ENCODE measurements around the gene PLAAT2. TPM values are rescaled to one million over a fixed set of nuclear protein-coding genes. Genes with fewer than 3 reads are reported as not detected.
A peak's percentile ranks its signal among the peaks of the same experiment; 100 is the strongest.

The PLAAT2 gene
- total and polyA plus RNA-seq, 9 of the 15 experiments (the other 6 are each of a cell fraction or from before 2014, with no cell fraction given): not detected

DNA sequence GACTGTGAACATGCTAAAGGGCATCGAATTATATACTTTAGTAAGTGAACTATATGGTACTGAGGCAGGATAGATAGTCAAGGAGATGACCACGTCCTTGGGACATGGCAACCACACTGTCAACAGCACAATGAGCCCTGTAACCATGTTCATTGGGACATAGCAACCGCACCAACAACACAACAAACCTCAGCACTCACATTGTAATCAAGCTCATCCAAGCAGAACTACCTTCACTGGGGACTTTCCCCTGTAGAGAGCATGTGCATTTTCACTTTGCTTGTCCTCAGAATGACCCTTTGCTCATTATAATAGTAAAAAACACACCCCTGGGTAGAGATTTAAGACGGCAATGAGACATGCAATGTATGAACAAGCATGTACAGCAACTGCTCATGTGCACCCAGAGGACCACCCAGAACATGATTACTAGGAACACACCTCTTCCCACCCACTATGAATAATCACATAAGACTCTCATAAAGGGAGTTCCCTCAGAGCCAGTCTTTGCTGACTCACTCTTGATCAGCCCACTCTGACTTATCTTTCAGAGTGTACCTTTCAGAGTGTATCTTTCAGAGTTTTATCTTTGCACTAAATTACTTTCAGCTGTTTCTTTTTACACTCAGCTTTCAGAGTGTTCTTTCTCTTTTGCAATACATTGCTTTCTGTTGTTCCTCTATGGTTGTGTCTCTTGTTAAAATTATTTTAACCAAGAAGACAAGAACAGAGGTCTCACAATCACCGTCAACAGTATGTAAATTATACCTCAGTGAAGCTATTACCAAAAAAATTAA is 4.1 kb upstream of the PLAAT2 start (continued):
- TF ChIP-seq RCOR1 (IDR thresholded peaks at IDR 0.05; ENCODE audit: borderline replicate concordance in 1 of 2, low read depth in 2 of 2, low read length in 2 of 2) (peak in 1 of 2 experiments; percentile 83; a peak in 2 of 4 replicates), NCOR1 (IDR thresholded peaks at IDR 0.05) (peak; percentile 85), EP400 (IDR thresholded peaks at IDR 0.05) (peak; percentile 51), SMAD4 (CRISPR knock-in tag; conservative IDR thresholded peaks at IDR 0.05) (peak; percentile 51; the same call in 1 of the 2 replicates), STAT5B (CRISPR knock-in tag; IDR thresholded peaks at IDR 0.05) (no peak), HDAC2 (IDR thresholded peaks at IDR 0.05) (peak; percentile 93), SMARCC2 (IDR thresholded peaks at IDR 0.05; ENCODE audit: low read depth) (peak; percentile 90; the same call in 1 of the 2 replicates), DPF2 (IDR thresholded peaks at IDR 0.05) (peak; percentile 97), SMARCE1 (IDR thresholded peaks at IDR 0.05) (peak; percentile 92), EP300 (IDR thresholded peaks at IDR 0.05; ENCODE audit: low read length) (peak; percentile 90), CBFA2T2 (conservative IDR thresholded peaks at IDR 0.05) (peak; percentile 85), HDAC6 (IDR thresholded peaks at IDR 0.05; ENCODE audit: low read depth, low read length) (no peak), JUN (IDR thresholded peaks at IDR 0.05; ENCODE audit: borderline replicate concordance, low read depth, low read length) (peak; percentile 60), JUN (CRISPR knock-in tag; IDR thresholded peaks at IDR 0.05; ENCODE audit: borderline replicate concordance) (no peak), BACH1 (tag; IDR thresholded peaks at IDR 0.05) (peak; percentile 92), MTA3 (IDR thresholded peaks at IDR 0.05; ENCODE audit: borderline replicate concordance) (peak; percentile 76; the same call in 1 of the 2 replicates), HDAC3 (IDR thresholded peaks at IDR 0.05; ENCODE audit: borderline replicate concordance, partially characterized antibody) (peak; percentile 83), CREB1 (IDR thresholded peaks at IDR 0.05) (peak; percentile 14; the same call in 1 of the 2 replicates), CREB1 (CRISPR knock-in tag; IDR thresholded peaks at IDR 0.05) (no peak), TCF7 (IDR thresholded peaks at IDR 0.05; ENCODE audit: borderline replicate concordance) (no peak)
- TF ChIP-seq, protein P1, sequence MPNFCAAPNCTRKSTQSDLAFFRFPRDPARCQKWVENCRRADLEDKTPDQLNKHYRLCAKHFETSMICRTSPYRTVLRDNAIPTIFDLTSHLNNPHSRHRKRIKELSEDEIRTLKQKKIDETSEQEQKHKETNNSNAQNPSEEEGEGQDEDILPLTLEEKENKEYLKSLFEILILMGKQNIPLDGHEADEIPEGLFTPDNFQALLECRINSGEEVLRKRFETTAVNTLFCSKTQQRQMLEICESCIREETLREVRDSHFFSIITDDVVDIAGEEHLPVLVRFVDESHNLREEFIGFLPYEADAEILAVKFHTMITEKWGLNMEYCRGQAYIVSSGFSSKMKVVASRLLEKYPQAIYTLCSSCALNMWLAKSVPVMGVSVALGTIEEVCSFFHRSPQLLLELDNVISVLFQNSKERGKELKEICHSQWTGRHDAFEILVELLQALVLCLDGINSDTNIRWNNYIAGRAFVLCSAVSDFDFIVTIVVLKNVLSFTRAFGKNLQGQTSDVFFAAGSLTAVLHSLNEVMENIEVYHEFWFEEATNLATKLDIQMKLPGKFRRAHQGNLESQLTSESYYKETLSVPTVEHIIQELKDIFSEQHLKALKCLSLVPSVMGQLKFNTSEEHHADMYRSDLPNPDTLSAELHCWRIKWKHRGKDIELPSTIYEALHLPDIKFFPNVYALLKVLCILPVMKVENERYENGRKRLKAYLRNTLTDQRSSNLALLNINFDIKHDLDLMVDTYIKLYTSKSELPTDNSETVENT (CRISPR knock-in tag; IDR thresholded peaks at IDR 0.05): no peak
- TF ChIP-seq, protein P2, sequence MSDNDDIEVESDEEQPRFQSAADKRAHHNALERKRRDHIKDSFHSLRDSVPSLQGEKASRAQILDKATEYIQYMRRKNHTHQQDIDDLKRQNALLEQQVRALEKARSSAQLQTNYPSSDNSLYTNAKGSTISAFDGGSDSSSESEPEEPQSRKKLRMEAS (CRISPR knock-in tag; IDR thresholded peaks at IDR 0.05): peak; percentile 52; the same call in 1 of the 2 replicates
- TF ChIP-seq, protein P3, sequence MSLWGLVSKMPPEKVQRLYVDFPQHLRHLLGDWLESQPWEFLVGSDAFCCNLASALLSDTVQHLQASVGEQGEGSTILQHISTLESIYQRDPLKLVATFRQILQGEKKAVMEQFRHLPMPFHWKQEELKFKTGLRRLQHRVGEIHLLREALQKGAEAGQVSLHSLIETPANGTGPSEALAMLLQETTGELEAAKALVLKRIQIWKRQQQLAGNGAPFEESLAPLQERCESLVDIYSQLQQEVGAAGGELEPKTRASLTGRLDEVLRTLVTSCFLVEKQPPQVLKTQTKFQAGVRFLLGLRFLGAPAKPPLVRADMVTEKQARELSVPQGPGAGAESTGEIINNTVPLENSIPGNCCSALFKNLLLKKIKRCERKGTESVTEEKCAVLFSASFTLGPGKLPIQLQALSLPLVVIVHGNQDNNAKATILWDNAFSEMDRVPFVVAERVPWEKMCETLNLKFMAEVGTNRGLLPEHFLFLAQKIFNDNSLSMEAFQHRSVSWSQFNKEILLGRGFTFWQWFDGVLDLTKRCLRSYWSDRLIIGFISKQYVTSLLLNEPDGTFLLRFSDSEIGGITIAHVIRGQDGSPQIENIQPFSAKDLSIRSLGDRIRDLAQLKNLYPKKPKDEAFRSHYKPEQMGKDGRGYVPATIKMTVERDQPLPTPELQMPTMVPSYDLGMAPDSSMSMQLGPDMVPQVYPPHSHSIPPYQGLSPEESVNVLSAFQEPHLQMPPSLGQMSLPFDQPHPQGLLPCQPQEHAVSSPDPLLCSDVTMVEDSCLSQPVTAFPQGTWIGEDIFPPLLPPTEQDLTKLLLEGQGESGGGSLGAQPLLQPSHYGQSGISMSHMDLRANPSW (CRISPR knock-in tag; IDR thresholded peaks at IDR 0.05): no peak
- TF ChIP-seq, protein P4, sequence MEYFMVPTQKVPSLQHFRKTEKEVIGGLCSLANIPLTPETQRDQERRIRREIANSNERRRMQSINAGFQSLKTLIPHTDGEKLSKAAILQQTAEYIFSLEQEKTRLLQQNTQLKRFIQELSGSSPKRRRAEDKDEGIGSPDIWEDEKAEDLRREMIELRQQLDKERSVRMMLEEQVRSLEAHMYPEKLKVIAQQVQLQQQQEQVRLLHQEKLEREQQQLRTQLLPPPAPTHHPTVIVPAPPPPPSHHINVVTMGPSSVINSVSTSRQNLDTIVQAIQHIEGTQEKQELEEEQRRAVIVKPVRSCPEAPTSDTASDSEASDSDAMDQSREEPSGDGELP (CRISPR knock-in tag; IDR thresholded peaks at IDR 0.05; ENCODE audit: borderline replicate concordance): peak; percentile 62; the same call in 1 of the 2 replicates

Measured in K562 (cell line).